OCI-LY7 (cell line): ENCODE data around the gene BRSK2. TPM values are rescaled to one million over a fixed set of nuclear protein-coding genes. Genes with fewer than 3 reads are reported as not detected.

Source experiments
- BruUV-seq: library from RNA; stranded (reverse); fragments of 400-500 nt; replicated peaks from 2 replicates; lab custom pipeline; 2021; lab: Mats Ljungman, UMichigan
- CTCF ChIA-PET: fragments of 300-600 bp; sonication (Branson Sonifier 250); formaldehyde crosslinking; loops from one replicate; lab custom pipeline; 2022; ENCODE audit warnings: antibody characterized with exemption; ENCODE audit not compliant: unreplicated experiment; lab: Charles Lee
- POLR2A ChIA-PET: fragments of 300-600 bp; sonication (Branson Sonifier 250); formaldehyde crosslinking; loops from one replicate; lab custom pipeline; 2022; ENCODE audit warnings: antibody characterized with exemption; lab: Charles Lee
- DNase-seq: peaks from one replicate; pipeline ENCODE4 v3.0.0-alpha.2; 2015; ENCODE audit warnings: low spot score
- H2AFZ ChIP-seq: fragments of 200-600 bp; sonication (generic), shearing (Covaris generic); 2 replicates; pipeline ENCODE4 v1.6.1; 2014; ENCODE audit warnings: mild to moderate bottlenecking, antibody characterized with exemption, low read length, moderate library complexity
- H3K27ac ChIP-seq: fragments of 200-600 bp; sonication (generic); 2 replicates; pipeline ENCODE4 v1.5.1; 2014; ENCODE audit warnings: mixed run types, low read depth, mild to moderate bottlenecking, moderate library complexity, low read length, inconsistent platforms; ENCODE audit not compliant: poor library complexity, severe bottlenecking
- H3K36me3 ChIP-seq: fragments of 200-600 bp; sonication (generic); 2 replicates; pipeline ENCODE4 v1.6.1; 2014; ENCODE audit warnings: mild to moderate bottlenecking, antibody characterized with exemption, low read length, moderate library complexity, mixed read lengths; ENCODE audit not compliant: insufficient read depth
- H3K4me1 ChIP-seq: fragments of 200-600 bp; sonication (generic); 2 replicates; pipeline ENCODE4 v1.5.1; 2014; ENCODE audit warnings: mild to moderate bottlenecking, low read length; ENCODE audit not compliant: insufficient read depth, poor library complexity, severe bottlenecking
- H3K4me2 ChIP-seq: fragments of 200-600 bp; sonication (generic); 2 replicates; pipeline ENCODE4 v1.6.1; 2014; ENCODE audit warnings: mild to moderate bottlenecking, low read length
- H3K4me3 ChIP-seq: fragments of 200-600 bp; sonication (generic); 2 replicates; pipeline ENCODE4 v1.5.1; 2014; ENCODE audit warnings: mild to moderate bottlenecking, low read depth, low read length; ENCODE audit not compliant: poor library complexity, severe bottlenecking
- H3K79me2 ChIP-seq: fragments of 200-600 bp; sonication (generic); 2 replicates; pipeline ENCODE4 v1.6.1; 2016; ENCODE audit warnings: low read depth, mild to moderate bottlenecking, low read length, moderate library complexity, mixed read lengths; ENCODE audit not compliant: insufficient read depth
- H3K9me2 ChIP-seq: fragments of 200-600 bp; sonication (generic); 2 replicates; pipeline ENCODE4 v1.6.1; 2016; ENCODE audit warnings: mild to moderate bottlenecking, low read length, mixed read lengths; ENCODE audit not compliant: insufficient read depth
- H3K9me3 ChIP-seq: fragments of 200-600 bp; sonication (generic); 2 replicates; pipeline ENCODE4 v1.6.1; 2014; ENCODE audit warnings: mild to moderate bottlenecking, mixed run types, low read length, mixed read lengths
- H4K20me1 ChIP-seq: fragments of 200-600 bp; sonication (generic); 2 replicates; pipeline ENCODE4 v1.6.1; 2014; ENCODE audit warnings: mild to moderate bottlenecking, antibody characterized with exemption, low read length, moderate library complexity, mixed read lengths; ENCODE audit not compliant: insufficient read depth
- EZH2phosphoT487 ChIP-seq: fragments of 200-600 bp; sonication (generic); IDR thresholded peaks from 2 replicates; pipeline ENCODE4 v1.6.1; 2018; ENCODE audit warnings: low read depth, borderline replicate concordance, mild to moderate bottlenecking, mixed run types, antibody characterized with exemption, low read length, moderate library complexity, mixed read lengths
- intact Hi-C: fragments of 100-400 bp; cut with micrococcal nuclease; formaldehyde crosslinking; loops from one replicate; pipeline ENCODE4 v1.10.0; 2022; ENCODE audit not compliant: unreplicated experiment
- total RNA-seq, 2 experiments: library from RNA; depleted of rRNA in 1 of 2; stranded (reverse); fragments of >200 nt in 1 of 2; shearing (Covaris generic) in 1 of 2; gene quantifications; 2 replicates each; pipeline ENCODE4 v1.2.3, GENCODE V29; 2014 to 2022
- TF ChIP-seq, protein P1 (sequence below): fragments of 200-600 bp; sonication (generic); conservative IDR thresholded peaks from 2 replicates; pipeline ENCODE4 v1.5.1; 2014; ENCODE audit warnings: mild to moderate bottlenecking, antibody characterized with exemption, low read length, moderate library complexity, mixed read lengths

The BRSK2 gene
- total RNA-seq, 2 experiments from 2014 or later, result not detected

DNA sequence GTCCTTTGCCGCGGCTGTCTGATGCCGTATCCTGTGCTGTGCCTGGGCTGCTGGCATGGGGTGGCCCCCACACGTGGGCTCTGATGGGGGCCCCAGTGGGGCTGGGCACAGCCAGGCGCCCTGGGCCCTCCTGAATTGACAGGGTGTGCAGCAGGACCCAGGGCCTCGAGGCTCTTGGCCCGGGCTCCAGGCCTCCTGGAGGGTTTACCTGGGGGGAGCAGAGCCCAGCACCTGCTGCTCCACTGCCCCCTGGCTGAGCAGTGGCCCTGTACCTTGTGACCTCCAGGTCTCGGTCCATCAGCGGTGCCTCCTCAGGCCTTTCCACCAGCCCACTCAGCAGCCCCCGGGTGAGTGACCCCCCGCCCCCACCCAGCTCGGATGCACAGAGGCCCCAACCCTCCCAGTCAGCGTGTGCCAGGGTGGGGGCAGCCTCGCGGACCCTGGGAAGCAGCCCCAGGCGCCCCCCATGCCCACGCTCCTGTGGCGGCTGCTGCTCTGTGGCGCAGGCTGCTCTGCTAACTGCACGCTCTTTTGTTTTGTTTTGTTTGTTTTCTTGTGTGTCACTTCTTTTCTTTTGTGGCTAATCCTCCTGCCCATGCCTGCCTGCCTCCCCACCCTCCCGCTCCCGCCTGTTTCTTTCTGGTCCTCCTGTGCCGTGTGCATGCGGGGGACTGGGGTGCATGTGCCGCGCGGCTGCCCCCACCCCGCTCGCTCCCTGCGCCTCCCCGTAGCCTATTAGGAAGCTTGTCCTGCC lies 59.9 kb downstream of the BRSK2 start:
- TF ChIP-seq EZH2phosphoT487, result no peak
- TF ChIP-seq, protein P1, sequence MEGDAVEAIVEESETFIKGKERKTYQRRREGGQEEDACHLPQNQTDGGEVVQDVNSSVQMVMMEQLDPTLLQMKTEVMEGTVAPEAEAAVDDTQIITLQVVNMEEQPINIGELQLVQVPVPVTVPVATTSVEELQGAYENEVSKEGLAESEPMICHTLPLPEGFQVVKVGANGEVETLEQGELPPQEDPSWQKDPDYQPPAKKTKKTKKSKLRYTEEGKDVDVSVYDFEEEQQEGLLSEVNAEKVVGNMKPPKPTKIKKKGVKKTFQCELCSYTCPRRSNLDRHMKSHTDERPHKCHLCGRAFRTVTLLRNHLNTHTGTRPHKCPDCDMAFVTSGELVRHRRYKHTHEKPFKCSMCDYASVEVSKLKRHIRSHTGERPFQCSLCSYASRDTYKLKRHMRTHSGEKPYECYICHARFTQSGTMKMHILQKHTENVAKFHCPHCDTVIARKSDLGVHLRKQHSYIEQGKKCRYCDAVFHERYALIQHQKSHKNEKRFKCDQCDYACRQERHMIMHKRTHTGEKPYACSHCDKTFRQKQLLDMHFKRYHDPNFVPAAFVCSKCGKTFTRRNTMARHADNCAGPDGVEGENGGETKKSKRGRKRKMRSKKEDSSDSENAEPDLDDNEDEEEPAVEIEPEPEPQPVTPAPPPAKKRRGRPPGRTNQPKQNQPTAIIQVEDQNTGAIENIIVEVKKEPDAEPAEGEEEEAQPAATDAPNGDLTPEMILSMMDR, result no peak
- H3K9me3 ChIP-seq, result no peaks in the 10 kb centered on the region
- H3K9me2 ChIP-seq, result no peaks in the 10 kb centered on the region
- H3K4me3 ChIP-seq, result no peak overlapping the region
- intact Hi-C loops, result no loop called here
- H3K4me1 ChIP-seq, result no peaks in the 10 kb centered on the region
- no peak overlapping the region for H2AFZ ChIP-seq
- H3K27ac ChIP-seq, result no peak overlapping the region
- no peak overlapping the region for H3K4me2 ChIP-seq
- DNase-seq, result no peak
- no TSS peak for BruUV-seq
- H4K20me1 ChIP-seq, result no peaks in the 10 kb centered on the region
- no peaks in the 10 kb centered on the region for H3K36me3 ChIP-seq
- ChIA-PET CTCF (no interaction called here), POLR2A (no interaction called here)
- H3K79me2 ChIP-seq, result no peaks in the 10 kb centered on the region

DNA sequence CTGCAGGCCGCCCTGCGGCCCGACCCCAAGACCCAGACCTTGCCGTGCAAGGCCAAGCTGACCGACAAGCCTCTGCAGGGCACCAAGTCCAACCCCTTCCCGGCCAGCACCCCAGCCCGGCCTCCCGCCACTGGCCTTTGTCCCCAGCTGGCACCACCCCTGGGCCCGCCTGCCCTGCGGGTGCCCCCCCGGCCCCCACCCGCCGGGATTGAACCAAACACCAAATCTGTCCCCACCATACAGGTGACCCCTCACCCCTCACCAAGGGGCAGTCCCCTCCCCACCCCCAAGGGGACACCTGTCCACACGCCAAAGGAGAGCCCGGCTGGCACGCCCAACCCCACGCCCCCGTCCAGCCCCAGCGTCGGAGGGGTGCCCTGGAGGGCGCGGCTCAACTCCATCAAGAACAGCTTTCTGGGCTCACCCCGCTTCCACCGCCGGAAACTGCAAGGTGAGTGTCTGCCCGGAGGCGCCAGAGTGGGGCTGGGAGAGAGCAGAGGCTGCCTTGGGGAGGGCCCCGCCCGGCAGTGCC lies 60.7 kb downstream of the BRSK2 start:
- Histone ChIP-seq H3K9me3 (no peaks in the 10 kb centered on the region), H3K4me3 (no peak overlapping the region), H3K9me2 (no peaks in the 10 kb centered on the region), H3K36me3 (no peaks in the 10 kb centered on the region), H3K27ac (no peak overlapping the region), H2AFZ (no peak overlapping the region), H4K20me1 (no peaks in the 10 kb centered on the region), H3K79me2 (no peaks in the 10 kb centered on the region), H3K4me1 (no peaks in the 10 kb centered on the region), H3K4me2 (no peak overlapping the region)
- no TSS peak for BruUV-seq
- TF ChIP-seq EZH2phosphoT487, result no peak
- TF ChIP-seq, protein P1, result no peak
- DNase-seq, result no peak
- intact Hi-C loops, result no loop called here
- POLR2A ChIA-PET, result interaction anchor here (0.6 kb wide), 1 partner anchor 835 kb away, joined by 3 read pairs; the partner anchor contains the start of gene IRF7
- CTCF ChIA-PET, result no interaction called here
